Breast epithelium (tissue), 4 donors: Measurements from ENCODE around the gene GPR161. TPM values are rescaled to one million over a fixed set of nuclear protein-coding genes. Genes with fewer than 3 reads are reported as not detected.
"Not testable (repeated sequence)": the region's sequence is repeated elsewhere in the genome, so short reads cannot be mapped to it uniquely, and the experiment has no call there.

Experiments used
- DNase-seq, 2 donors: peaks; one replicate each; pipeline ENCODE4 v3.0.0-alpha.2; 2019; ENCODE audit warnings: low spot score in 2 of 2
- H3K27ac ChIP-seq, 2 donors: fragments of 200-600 bp; sonication (generic) in 1 of 2; one replicate each; pipeline ENCODE4 v1.5.1; 2016 to 2019; ENCODE audit warnings: mild to moderate bottlenecking in 1 of 2
- H3K27me3 ChIP-seq, 2 donors: fragments of 200-600 bp; sonication (generic) in 1 of 2; one replicate each; pipeline versions ENCODE4 v1.5.1 to v1.6.0; 2017 to 2019; ENCODE audit warnings: control low read depth in 1 of 2, mild to moderate bottlenecking in 1 of 2
- H3K36me3 ChIP-seq: fragments of 200-600 bp; one replicate; pipeline ENCODE4 v1.5.1; 2019
- H3K4me1 ChIP-seq, 2 donors: fragments of 200-600 bp; sonication (generic); one replicate each; pipeline ENCODE4 v1.5.1; 2016 to 2019; ENCODE audit warnings: control low read depth in 1 of 2
- H3K4me3 ChIP-seq, 3 donors: fragments of 200-600 bp; sonication (generic); 1 replicate in 2 of 3; 2 replicates in 1 of 3; pipeline ENCODE4 v1.5.1; 2016 to 2019; ENCODE audit warnings: mild to moderate bottlenecking in 3 of 3, moderate library complexity in 2 of 3
- H3K9me3 ChIP-seq, 2 donors: fragments of 200-600 bp; sonication (generic) in 1 of 2; one replicate each; pipeline ENCODE4 v1.5.1; 2016 to 2019; ENCODE audit warnings: control low read depth in 1 of 2
- CTCF ChIP-seq, 3 donors: fragments of 450-650 bp; IDR thresholded peaks; one replicate each; pipeline ENCODE4 v1.5.1; 2016 to 2017; ENCODE audit warnings: antibody characterized with exemption in 3 of 3, mild to moderate bottlenecking in 3 of 3, moderate library complexity in 3 of 3
- POLR2A ChIP-seq: fragments of 450-650 bp; IDR thresholded peaks from one replicate; pipeline ENCODE4 v1.6.1; 2016; ENCODE audit warnings: antibody characterized with exemption, mild to moderate bottlenecking, moderate library complexity
- POLR2AphosphoS5 ChIP-seq, 3 donors: sonication (generic); formaldehyde crosslinking; IDR thresholded peaks; one replicate each; pipeline ENCODE4 v1.6.1; 2017; ENCODE audit warnings: antibody characterized with exemption in 3 of 3
- intact Hi-C: fragments of 100-400 bp; cut with DNase I; formaldehyde crosslinking; loops from one replicate; pipeline ENCODE4 v1.15.1; 2023; ENCODE audit warnings: low total_unique reads
- total RNA-seq, 3 donors: library from RNA; depleted of rRNA; stranded (reverse); fragments of >200 nt; gene quantifications; one replicate each; pipeline ENCODE4 v1.1.0, GENCODE V29; 2016

The GPR161 gene
- total RNA-seq, 3 donors from 2014 or later: 2.8 to 5.6 (median 4.5) TPM

DNA sequence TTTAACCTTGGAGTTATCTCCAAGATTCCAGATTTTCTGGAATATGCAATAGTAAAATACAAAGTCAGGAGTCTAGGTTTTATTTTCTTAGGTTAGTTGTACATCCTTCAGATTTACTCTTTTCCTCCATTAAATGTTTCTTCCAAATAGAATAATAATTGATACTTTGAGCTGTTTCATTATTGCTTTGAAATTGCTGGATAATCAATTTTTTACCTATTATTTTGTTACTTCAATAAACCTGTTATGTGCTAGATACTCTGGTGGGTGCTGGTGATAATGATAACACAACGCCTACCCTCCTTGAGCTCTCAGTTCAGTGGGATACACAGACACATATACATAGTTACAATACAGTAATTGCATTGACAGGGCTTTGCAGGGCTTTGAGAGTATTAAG, 79.4 kb downstream of the GPR161 start:
- no peaks in the 10 kb centered on the region for H3K9me3 ChIP-seq
- no peak for DNase-seq
- H3K27me3 ChIP-seq: no peaks in the 10 kb centered on the region
- intact Hi-C loops: no loop called here
- TF ChIP-seq POLR2A (no peak), CTCF (IDR thresholded peaks at IDR 0.05) (no peak), POLR2AphosphoS5 (IDR thresholded peaks at IDR 0.05) (no peak)
- no peaks in the 10 kb centered on the region for H3K36me3 ChIP-seq
- H3K4me3 ChIP-seq: no peak overlapping the region
- H3K4me1 ChIP-seq: no peaks in the 10 kb centered on the region
- H3K27ac ChIP-seq: no peak overlapping the region

- H3K27ac ChIP-seq, DNase-seq, intact Hi-C loops, H3K36me3 ChIP-seq, H3K27me3 ChIP-seq, H3K4me3 ChIP-seq, H3K9me3 ChIP-seq, H3K4me1 ChIP-seq: not testable (repeated sequence)
These were observed 80.6 kb downstream of the GPR161 start for GRCh38 chr1:168056152-168056551.

GRCh38 chr1:168054117-168054516, 82.6 kb downstream of the GPR161 start:
- no peak for TF ChIP-seq POLR2AphosphoS5 (IDR thresholded peaks at IDR 0.05)
- no peaks in the 10 kb centered on the region for H3K36me3 ChIP-seq
- no peaks in the 10 kb centered on the region for H3K9me3 ChIP-seq
- H3K4me1 ChIP-seq: no peaks in the 10 kb centered on the region
- H3K27me3 ChIP-seq: no peaks in the 10 kb centered on the region
- intact Hi-C loops: no loop called here
- H3K4me3 ChIP-seq: no peak overlapping the region
- no peak for DNase-seq
- no peak overlapping the region for H3K27ac ChIP-seq

DNA sequence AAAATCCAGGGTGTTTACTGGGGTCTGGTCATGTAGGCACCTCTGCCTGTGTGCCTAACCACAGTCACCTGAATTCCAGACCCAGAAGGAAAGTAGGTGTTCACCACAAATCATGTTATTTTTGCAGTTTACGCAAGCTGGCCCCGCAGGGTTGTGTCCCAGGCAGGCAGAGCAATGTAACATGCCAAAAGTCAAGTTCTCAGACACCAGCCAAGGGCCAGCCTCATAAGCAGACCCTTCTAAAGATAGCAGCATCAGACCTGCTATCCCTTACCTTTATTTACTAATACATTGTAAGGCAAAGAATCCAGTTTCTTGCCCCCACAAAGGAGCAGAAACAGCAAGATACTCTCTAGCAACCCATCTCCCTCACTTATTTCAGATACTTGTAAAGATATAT, 83.0 kb downstream of the GPR161 start:
- peak overlapping the region in 1 of 2 donors; percentile 8 for H3K27ac ChIP-seq
- TF ChIP-seq POLR2AphosphoS5 (IDR thresholded peaks at IDR 0.05): no peak
- no peak for TF ChIP-seq POLR2A
- TF ChIP-seq CTCF (IDR thresholded peaks at IDR 0.05): no peak
- no peaks in the 10 kb centered on the region for H3K36me3 ChIP-seq
- intact Hi-C loops: no loop called here
- no peak for DNase-seq
- no peaks in the 10 kb centered on the region for H3K4me1 ChIP-seq
- no peak overlapping the region for H3K4me3 ChIP-seq
- no peaks in the 10 kb centered on the region for H3K9me3 ChIP-seq
- H3K27me3 ChIP-seq: no peaks in the 10 kb centered on the region

GRCh38 chr1:168050880-168051279, 85.8 kb downstream of the GPR161 start:
- Histone ChIP-seq H3K36me3 (no peaks in the 10 kb centered on the region), H3K9me3 (no peaks in the 10 kb centered on the region), H3K4me1 (no peaks in the 10 kb centered on the region), H3K27ac (no peak overlapping the region), H3K27me3 (no peaks in the 10 kb centered on the region), H3K4me3 (no peak overlapping the region)
- no peak for TF ChIP-seq CTCF (IDR thresholded peaks at IDR 0.05)
- TF ChIP-seq POLR2A: no peak
- no peak for TF ChIP-seq POLR2AphosphoS5 (IDR thresholded peaks at IDR 0.05)
- intact Hi-C loops: no loop called here
- DNase-seq: no peak

DNA sequence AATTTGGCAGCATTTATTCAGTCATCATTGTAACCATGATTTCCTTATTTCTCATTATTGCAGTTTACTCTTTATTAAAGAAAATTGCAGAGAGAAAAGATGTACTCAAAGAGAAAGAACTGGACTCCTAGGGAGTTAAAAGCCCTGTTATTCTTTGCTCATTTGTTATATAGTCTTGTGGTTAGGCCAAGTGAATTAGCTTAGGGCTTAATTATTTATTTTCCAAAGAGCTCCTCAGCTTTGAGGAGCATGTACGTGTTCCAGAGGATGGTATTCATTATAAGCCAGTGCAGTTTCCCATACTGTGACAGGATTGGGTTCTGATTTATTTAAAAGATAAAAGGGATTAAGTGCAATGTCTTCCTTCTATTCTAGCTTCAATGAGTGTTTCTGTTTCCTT, 86.4 kb downstream of the GPR161 start:
- Histone ChIP-seq H3K4me3 (no peak overlapping the region), H3K4me1 (no peaks in the 10 kb centered on the region), H3K36me3 (no peaks in the 10 kb centered on the region), H3K9me3 (no peaks in the 10 kb centered on the region), H3K27me3 (no peaks in the 10 kb centered on the region), H3K27ac (no peak overlapping the region)
- intact Hi-C loops: no loop called here
- no peak for TF ChIP-seq POLR2AphosphoS5 (IDR thresholded peaks at IDR 0.05)
- DNase-seq: no peak

- TF ChIP-seq POLR2AphosphoS5 (IDR thresholded peaks at IDR 0.05) (no peak), CTCF (IDR thresholded peaks at IDR 0.05) (no peak), POLR2A (no peak)
- H3K27me3 ChIP-seq: no peaks in the 10 kb centered on the region
- DNase-seq: no peak
- H3K4me3 ChIP-seq: no peak overlapping the region
- H3K9me3 ChIP-seq: no peaks in the 10 kb centered on the region
- no peak overlapping the region for H3K27ac ChIP-seq
- H3K36me3 ChIP-seq: no peaks in the 10 kb centered on the region
- no peaks in the 10 kb centered on the region for H3K4me1 ChIP-seq
- intact Hi-C loops: no loop called here
These were observed 91.4 kb downstream of the GPR161 start for GRCh38 chr1:168045311-168045710.
